Thoracic aorta (tissue), 2 donors: ENCODE data around the gene ASTN2. TPM values are rescaled to one million over a fixed set of nuclear protein-coding genes. Genes with fewer than 3 reads are reported as not detected.

Experiments
- ATAC-seq: fragments of 150-250 bp; one replicate; pipeline ENCODE4 v1.8.0; 2017; ENCODE audit warnings: low read depth; ENCODE audit not compliant: insufficient number of reproducible peaks, low FRiP score
- DNase-seq: peaks from one replicate; pipeline ENCODE4 v3.0.0-alpha.2; 2020; ENCODE audit warnings: low spot score
- H3K27ac ChIP-seq, 2 donors: fragments of 200-600 bp; sonication (generic); 1 replicate in 1 of 2; 2 replicates in 1 of 2; pipeline ENCODE4 v1.5.1; 2016; ENCODE audit warnings: mild to moderate bottlenecking in 2 of 2, moderate library complexity in 2 of 2
- H3K27me3 ChIP-seq: fragments of 200-600 bp; sonication (generic); replicated peaks from 2 replicates; pipeline ENCODE4 v1.6.0; 2016; ENCODE audit warnings: mild to moderate bottlenecking; ENCODE audit not compliant: insufficient read depth
- H3K36me3 ChIP-seq: fragments of 200-600 bp; sonication (generic); one replicate; pipeline ENCODE4 v1.5.1; 2016
- H3K4me1 ChIP-seq, 2 donors: fragments of 200-600 bp; sonication (generic); 1 replicate in 1 of 2; 2 replicates in 1 of 2; pipeline versions ENCODE4 v1.5.1 to v1.6.0; 2016; ENCODE audit warnings: low read depth in 2 of 2, mild to moderate bottlenecking in 1 of 2; ENCODE audit not compliant: control insufficient read depth in 1 of 2
- H3K4me3 ChIP-seq: fragments of 200-600 bp; sonication (generic); 2 replicates; pipeline ENCODE4 v1.5.1; 2016; ENCODE audit warnings: mild to moderate bottlenecking
- H3K9me3 ChIP-seq: fragments of 200-600 bp; sonication (generic); 2 replicates; pipeline ENCODE4 v1.5.1; 2016
- CTCF ChIP-seq: fragments of 200-600 bp; sonication (generic); IDR thresholded peaks from one replicate; pipeline ENCODE4 v1.5.1; 2019; ENCODE audit warnings: antibody characterized with exemption
- total RNA-seq, 2 donors: library from RNA; depleted of rRNA; stranded (reverse); fragments of >200 nt; gene quantifications; one replicate each; pipeline versions ENCODE4 v1.1.0 to v1.2.3, GENCODE V29; 2016

ASTN2 gene
- total RNA-seq, 2 donors from 2014 or later, result 6.8 to 7.1 TPM

GRCh38 chr9:116671605-116672004 lies 743.3 kb downstream of the ASTN2 start:
- H3K27ac ChIP-seq, result no peak overlapping the region
- H3K4me1 ChIP-seq, result no peaks in the 10 kb centered on the region
- no peak overlapping the region for H3K4me3 ChIP-seq
- no peak for TF ChIP-seq CTCF
- no peaks in the 10 kb centered on the region for H3K27me3 ChIP-seq
- H3K36me3 ChIP-seq, result no peaks in the 10 kb centered on the region
- peaks cover 3% of the 10 kb centered on the region for H3K9me3 ChIP-seq
- DNase-seq, result no peak
- no peak for ATAC-seq

GRCh38 chr9:116668970-116669695 lies 745.7 kb downstream of the ASTN2 start:
- DNase-seq (no peak), ATAC-seq (no peak)
- H3K27me3 ChIP-seq, result no peaks in the 10 kb centered on the region
- TF ChIP-seq CTCF, result no peak
- H3K4me1 ChIP-seq, result peaks cover 0 to 12% of the 10 kb centered on the region in 2 donors
- peaks cover 3% of the 10 kb centered on the region for H3K9me3 ChIP-seq
- no peaks in the 10 kb centered on the region for H3K36me3 ChIP-seq
- H3K27ac ChIP-seq, result no peak overlapping the region
- H3K4me3 ChIP-seq, result no peak overlapping the region

- Histone ChIP-seq H3K36me3 (no peaks in the 10 kb centered on the region), H3K4me3 (no peak overlapping the region), H3K9me3 (no peaks in the 10 kb centered on the region), H3K27ac (no peak overlapping the region), H3K4me1 (peaks cover 0 to 25% of the 10 kb centered on the region in 2 donors), H3K27me3 (no peaks in the 10 kb centered on the region)
- no peak for DNase-seq
- TF ChIP-seq CTCF, result no peak
- no peak for ATAC-seq
Observed at GRCh38 chr9:116663581-116663980, 751.3 kb downstream of the ASTN2 start.

GRCh38 chr9:116662646-116663310 lies 752.1 kb downstream of the ASTN2 start:
- no peak for DNase-seq
- peak overlapping the region in 1 of 2 donors; percentile 23 for H3K27ac ChIP-seq
- H3K4me3 ChIP-seq, result no peak overlapping the region
- peaks cover 0 to 25% of the 10 kb centered on the region in 2 donors for H3K4me1 ChIP-seq
- H3K36me3 ChIP-seq, result no peaks in the 10 kb centered on the region
- H3K9me3 ChIP-seq, result no peaks in the 10 kb centered on the region
- no peak for ATAC-seq
- no peaks in the 10 kb centered on the region for H3K27me3 ChIP-seq
- TF ChIP-seq CTCF, result no peak

GRCh38 chr9:116661037-116661954 lies 753.6 kb downstream of the ASTN2 start:
- no peak overlapping the region for H3K27ac ChIP-seq
- H3K9me3 ChIP-seq, result no peaks in the 10 kb centered on the region
- H3K4me3 ChIP-seq, result no peak overlapping the region
- H3K36me3 ChIP-seq, result no peaks in the 10 kb centered on the region
- H3K4me1 ChIP-seq, result peaks cover 4 to 38% of the 10 kb centered on the region in 2 donors
- TF ChIP-seq CTCF, result peak; percentile 60
- DNase-seq (no peak), ATAC-seq (no peak)
- no peaks in the 10 kb centered on the region for H3K27me3 ChIP-seq
